ENCODE results near the gene OPA3. TPM values are rescaled to one million over a fixed set of nuclear protein-coding genes. Genes with fewer than 3 reads are reported as not detected.

Gene OPA3
- total RNA-seq, 1 donor from 2014 or later = 3.7 TPM

DNA sequence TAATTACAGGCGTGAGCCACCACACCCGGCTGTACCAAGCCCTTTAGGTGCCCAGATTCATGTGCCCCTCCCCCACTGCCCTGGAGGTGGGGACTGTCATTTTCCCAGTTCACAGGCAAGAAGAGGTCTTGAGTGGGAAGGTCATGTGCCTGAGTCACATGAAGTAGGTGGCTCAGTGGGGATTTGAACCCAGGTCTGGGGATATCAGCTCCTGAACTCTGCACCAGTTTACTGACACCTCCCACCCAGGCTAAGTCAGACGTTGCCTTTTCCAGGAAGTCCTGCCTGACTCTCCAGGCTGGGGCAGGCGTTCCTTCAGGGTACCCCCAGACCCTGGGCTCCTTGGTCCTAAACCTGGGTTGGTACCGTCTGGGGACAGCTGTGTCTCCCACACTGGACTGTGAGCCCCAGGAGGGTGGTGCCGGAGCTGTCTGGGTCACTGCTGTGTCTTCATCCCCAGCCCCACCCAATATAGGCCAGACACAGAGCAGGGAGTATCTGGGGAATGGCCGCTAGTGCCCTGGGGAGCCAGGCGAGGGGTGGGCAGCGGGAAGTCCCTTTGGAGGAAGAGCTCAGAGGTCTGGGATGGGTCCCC lies 68.7 kb downstream of the OPA3 start:
- no peak for DNase-seq (ENCODE audit: low spot score)
- TF ChIP-seq, protein P1, sequence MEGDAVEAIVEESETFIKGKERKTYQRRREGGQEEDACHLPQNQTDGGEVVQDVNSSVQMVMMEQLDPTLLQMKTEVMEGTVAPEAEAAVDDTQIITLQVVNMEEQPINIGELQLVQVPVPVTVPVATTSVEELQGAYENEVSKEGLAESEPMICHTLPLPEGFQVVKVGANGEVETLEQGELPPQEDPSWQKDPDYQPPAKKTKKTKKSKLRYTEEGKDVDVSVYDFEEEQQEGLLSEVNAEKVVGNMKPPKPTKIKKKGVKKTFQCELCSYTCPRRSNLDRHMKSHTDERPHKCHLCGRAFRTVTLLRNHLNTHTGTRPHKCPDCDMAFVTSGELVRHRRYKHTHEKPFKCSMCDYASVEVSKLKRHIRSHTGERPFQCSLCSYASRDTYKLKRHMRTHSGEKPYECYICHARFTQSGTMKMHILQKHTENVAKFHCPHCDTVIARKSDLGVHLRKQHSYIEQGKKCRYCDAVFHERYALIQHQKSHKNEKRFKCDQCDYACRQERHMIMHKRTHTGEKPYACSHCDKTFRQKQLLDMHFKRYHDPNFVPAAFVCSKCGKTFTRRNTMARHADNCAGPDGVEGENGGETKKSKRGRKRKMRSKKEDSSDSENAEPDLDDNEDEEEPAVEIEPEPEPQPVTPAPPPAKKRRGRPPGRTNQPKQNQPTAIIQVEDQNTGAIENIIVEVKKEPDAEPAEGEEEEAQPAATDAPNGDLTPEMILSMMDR (IDR thresholded peaks at IDR 0.05) = no peak
- TF ChIP-seq EZH2phosphoT487 (IDR thresholded peaks at IDR 0.05) (no peak), EZH2 (IDR thresholded peaks at IDR 0.05) (no peak)
- Mint-ChIP-seq H3K4me1 (peaks cover 4% of the 10 kb centered on the region), H3K9me3 (no peaks in the 10 kb centered on the region), H3K27ac (no peak overlapping the region), H3K36me3 (peaks cover 6% of the 10 kb centered on the region), H3K4me3 (no peak overlapping the region), H3K27me3 (ENCODE audit: insufficient read depth, low read depth) (peaks cover 2% of the 10 kb centered on the region)
- Histone ChIP-seq H3K79me2 (ENCODE audit: low read depth) (peaks cover 49% of the 10 kb centered on the region), H3K36me3 (no peaks in the 10 kb centered on the region), H3K4me3 (no peak overlapping the region), H3K9me3 (ENCODE audit: low read depth) (no peaks in the 10 kb centered on the region), H3K4me1 (no peaks in the 10 kb centered on the region), H4K20me1 (ENCODE audit: low read depth) (peaks cover 51% of the 10 kb centered on the region), H3K9ac (no peak overlapping the region), H3K4me2 (no peak overlapping the region), H2AFZ (replicated peaks) (no peak overlapping the region), H3K27me3 (no peaks in the 10 kb centered on the region), H3K27ac (no peak overlapping the region), H3F3A (ENCODE audit: low read depth) (no peaks in the 10 kb centered on the region)

DNA sequence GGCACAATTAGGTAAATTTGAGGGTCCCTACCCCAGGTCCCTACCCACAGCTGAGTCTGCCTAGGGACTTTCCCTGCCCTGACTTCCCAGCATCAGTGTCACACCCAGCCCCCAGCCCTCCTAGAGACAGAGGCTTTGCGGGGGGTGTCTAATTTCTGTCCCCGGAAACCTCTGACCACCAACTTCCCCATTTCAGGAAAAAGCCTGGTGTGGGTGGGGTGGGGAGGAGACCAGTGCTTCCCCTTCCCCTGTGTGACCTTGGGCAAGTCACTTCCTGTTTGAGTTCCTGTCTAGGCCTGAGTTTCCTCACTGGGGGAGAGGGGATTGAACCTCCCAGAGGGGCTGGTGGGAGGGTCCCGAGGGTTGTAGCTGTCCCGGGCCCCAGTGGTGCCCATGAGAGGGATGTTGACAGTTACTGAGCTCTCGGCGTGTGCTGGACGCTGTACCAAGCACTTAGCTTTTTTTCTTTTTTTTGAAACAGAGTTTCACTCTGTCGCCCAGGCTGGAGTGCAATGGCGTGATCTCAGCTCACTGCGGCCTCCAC lies 69.4 kb downstream of the OPA3 start:
- peaks cover 56% of the 10 kb centered on the region for H3K79me2 ChIP-seq (ENCODE audit: low read depth)
- no peaks in the 10 kb centered on the region for H3K27me3 ChIP-seq
- H3K4me3 Mint-ChIP-seq = no peak overlapping the region

DNA sequence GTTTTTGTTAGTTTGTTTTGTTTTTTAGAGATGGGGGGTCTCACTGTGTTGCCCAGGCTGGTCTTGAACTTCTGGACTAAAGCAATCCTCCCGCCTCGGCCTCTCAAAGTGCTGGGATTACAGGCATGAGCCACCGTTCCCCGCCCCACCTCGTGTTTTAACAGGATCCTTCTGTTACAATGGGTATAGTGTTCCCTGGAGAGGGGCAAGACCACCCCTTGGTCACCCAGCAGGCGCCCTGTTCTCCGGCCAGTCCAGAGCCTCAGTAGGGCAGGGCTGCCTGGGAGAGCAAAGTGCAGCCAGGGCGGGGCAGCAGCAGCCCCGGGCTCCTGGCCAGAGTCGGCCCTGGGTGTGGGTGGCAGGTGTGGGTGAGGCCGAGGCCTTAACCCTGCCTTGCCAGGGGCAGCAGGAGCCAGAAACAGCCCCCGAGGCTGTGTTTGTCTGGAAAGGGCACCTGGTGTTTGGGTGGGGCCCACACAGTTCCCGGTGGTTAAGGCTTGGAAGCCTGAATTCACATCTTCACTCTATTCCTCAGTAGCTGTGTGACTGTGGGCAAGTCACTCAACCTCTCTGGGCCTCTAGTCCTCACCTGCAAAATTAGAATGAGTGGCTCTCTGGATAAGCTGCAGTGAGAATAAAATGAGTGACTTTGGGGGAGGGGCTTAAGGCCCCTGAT lies 70.1 kb downstream of the OPA3 start:
- Histone ChIP-seq H3K36me3 (no peaks in the 10 kb centered on the region), H3K27ac (no peak overlapping the region), H3K27me3 (no peaks in the 10 kb centered on the region), H3K4me2 (no peak overlapping the region), H3K79me2 (ENCODE audit: low read depth) (peaks cover 63% of the 10 kb centered on the region), H4K20me1 (ENCODE audit: low read depth) (peaks cover 64% of the 10 kb centered on the region), H3K4me3 (no peak overlapping the region), H3K9ac (no peak overlapping the region), H2AFZ (replicated peaks) (no peak overlapping the region), H3F3A (ENCODE audit: low read depth) (peaks cover 10% of the 10 kb centered on the region), H3K4me1 (no peaks in the 10 kb centered on the region), H3K9me3 (ENCODE audit: low read depth) (no peaks in the 10 kb centered on the region)
- no peak overlapping the region for H3K27ac Mint-ChIP-seq
- H3K27me3 Mint-ChIP-seq (ENCODE audit: insufficient read depth, low read depth) = peaks cover 2% of the 10 kb centered on the region
- H3K36me3 Mint-ChIP-seq = peaks cover 6% of the 10 kb centered on the region
- H3K4me1 Mint-ChIP-seq = peaks cover 8% of the 10 kb centered on the region
- TF ChIP-seq EZH2 (IDR thresholded peaks at IDR 0.05) (no peak), EZH2phosphoT487 (IDR thresholded peaks at IDR 0.05) (no peak)
- TF ChIP-seq, protein P1 (IDR thresholded peaks at IDR 0.05) = no peak
- H3K4me3 Mint-ChIP-seq = no peak overlapping the region
- no peaks in the 10 kb centered on the region for H3K9me3 Mint-ChIP-seq
- DNase-seq (ENCODE audit: low spot score) = no peak

More for the DNA sequence above, 69.4 kb downstream of the OPA3 start:
- H3K4me1 ChIP-seq = no peaks in the 10 kb centered on the region
- DNase-seq (ENCODE audit: low spot score) = no peak
- Mint-ChIP-seq H3K27me3 (ENCODE audit: insufficient read depth, low read depth) (peaks cover 2% of the 10 kb centered on the region), H3K9me3 (no peaks in the 10 kb centered on the region), H3K36me3 (peaks cover 6% of the 10 kb centered on the region), H3K4me1 (peaks cover 4% of the 10 kb centered on the region), H3K27ac (no peak overlapping the region)
- peaks cover 58% of the 10 kb centered on the region for H4K20me1 ChIP-seq (ENCODE audit: low read depth)
- TF ChIP-seq EZH2 (IDR thresholded peaks at IDR 0.05) = no peak
- TF ChIP-seq EZH2phosphoT487 (IDR thresholded peaks at IDR 0.05) = no peak
- TF ChIP-seq, protein P1 (IDR thresholded peaks at IDR 0.05) = no peak
- peaks cover 5% of the 10 kb centered on the region for H3F3A ChIP-seq (ENCODE audit: low read depth)
- no peaks in the 10 kb centered on the region for H3K36me3 ChIP-seq
- H3K9ac ChIP-seq = no peak overlapping the region
- no peaks in the 10 kb centered on the region for H3K9me3 ChIP-seq (ENCODE audit: low read depth)
- H3K4me3 ChIP-seq = no peak overlapping the region
- no peak overlapping the region for H3K27ac ChIP-seq
- H2AFZ ChIP-seq (replicated peaks) = no peak overlapping the region
- H3K4me2 ChIP-seq = no peak overlapping the region
